NOMO-1 treated with dmso at 0.1 percent for 144 hours (cell line): ENCODE measurements around the gene TBC1D24.

Source experiments
- DNase-seq: peaks from one replicate; lab custom pipeline; 2025; ENCODE audit not compliant: unreplicated experiment; lab: John Stamatoyannopoulos, UW

The TBC1D24 gene

DNA sequence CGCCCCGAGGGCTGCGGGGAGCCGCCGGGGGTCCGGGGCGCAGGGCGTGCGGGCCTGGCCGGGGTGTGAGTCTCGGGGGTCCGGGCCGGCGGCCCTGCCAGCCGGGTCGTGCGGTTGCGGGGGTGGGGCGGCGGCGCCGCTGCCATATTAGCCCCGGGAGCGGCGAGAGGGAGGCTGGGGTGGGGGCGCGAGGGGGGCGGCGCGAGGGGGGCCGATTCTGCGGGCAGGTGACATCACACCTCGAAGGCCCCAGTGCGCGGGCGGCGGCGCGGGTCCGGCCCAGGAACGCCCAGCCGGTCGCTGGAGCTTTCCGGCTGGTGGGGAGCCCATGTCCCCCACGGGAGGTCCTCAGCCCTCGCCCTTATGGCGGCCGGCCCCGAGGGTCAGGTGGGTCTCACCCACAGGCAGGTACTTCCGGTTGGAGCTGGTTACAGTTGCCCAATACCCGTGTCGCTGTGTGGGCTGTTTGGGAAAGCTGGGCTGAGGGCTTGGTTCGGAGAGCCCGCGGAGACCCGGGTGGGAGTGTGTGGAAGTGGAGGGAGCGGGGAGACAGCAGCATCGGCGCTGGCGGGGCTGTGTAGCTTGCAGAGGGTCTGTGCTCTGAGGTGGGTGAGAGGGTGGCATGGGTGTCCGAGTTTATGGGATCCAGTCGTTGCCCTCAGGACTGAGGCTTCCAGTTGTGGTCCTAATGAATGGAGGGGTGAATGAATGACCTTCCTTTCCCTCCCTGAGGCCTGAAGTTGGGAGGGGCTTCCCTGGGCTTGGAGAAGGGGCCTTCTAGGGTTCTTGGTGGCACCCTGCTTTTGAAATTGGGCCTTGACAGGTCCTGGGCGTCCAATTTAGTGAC lies 39.6 kb downstream of the TBC1D24 start:
- no peak for DNase-seq

DNA sequence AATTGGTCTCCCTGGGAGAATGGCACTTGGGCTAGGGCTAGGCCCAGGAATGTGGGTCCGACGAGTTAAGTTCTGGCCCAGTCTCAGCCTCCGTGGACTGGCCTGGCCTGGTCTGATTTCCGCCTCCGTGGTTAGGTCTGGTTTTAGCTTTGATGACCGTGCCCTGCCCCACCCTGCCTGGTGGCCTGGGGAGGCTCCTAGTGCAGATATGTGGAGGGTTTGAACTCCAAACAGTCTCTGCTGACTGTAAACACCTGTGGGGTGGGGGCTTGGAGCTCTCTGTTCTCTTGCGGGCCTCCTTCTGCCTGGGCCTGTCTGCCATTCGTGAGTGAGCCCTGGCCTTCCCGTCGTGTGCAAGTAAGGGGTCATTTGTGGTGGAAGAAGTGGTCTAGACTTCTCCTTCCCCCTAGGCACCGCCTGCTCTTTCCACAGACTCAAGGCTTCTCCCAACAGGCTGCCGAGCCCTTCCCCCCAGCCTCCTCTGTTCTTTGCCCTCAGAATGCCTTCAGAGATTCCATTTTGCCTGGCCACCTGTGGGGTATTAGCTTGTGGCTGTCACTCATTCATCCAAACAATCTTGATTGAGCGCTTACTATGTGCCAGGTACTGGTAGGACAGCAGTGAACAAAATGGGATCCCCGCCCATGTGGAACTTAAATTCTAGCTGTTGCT lies 40.4 kb downstream of the TBC1D24 start:
- DNase-seq = peak; percentile 43

DNA sequence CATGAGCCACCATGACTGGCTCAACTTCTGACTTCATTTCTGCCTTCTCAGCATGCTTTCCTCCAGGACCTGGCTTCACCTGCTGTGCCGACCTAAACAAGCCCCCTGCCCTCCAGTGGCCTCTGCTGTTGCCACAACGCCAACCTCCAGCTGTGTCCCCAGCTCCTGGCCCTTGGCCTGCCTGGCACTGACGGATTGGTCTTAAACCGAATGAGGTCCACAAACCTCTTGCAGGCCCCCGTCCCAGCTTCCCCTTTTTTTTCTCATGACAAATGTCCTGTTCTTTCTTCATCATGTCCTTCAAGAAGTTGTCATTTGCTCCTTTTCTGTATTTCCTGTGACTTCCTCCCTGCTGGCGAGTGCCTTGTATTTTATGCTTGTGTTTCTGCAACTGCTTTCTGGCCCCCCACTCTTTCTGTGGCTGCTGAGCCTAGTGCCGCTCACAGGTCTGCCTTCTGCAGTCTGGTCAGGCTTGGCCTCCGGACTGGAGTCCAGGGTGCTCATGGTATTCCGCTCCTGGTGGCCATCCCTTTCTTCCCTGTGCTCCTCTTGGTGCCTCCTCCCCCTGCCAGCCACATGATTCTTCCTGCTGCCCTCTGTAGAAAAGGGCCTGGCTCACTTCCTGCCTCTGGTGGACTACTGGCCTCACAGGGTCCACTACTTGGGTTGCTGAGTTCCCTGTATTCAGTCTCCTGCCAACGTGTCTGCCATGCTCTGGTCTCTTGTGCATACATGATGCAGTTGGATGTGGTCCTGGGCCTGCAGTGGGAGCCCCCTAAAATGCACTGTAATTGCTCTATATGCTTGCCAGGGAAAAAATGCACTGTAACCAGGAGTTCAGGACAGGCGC lies 41.7 kb downstream of the TBC1D24 start:
- peak; percentile 95 for DNase-seq

DNA sequence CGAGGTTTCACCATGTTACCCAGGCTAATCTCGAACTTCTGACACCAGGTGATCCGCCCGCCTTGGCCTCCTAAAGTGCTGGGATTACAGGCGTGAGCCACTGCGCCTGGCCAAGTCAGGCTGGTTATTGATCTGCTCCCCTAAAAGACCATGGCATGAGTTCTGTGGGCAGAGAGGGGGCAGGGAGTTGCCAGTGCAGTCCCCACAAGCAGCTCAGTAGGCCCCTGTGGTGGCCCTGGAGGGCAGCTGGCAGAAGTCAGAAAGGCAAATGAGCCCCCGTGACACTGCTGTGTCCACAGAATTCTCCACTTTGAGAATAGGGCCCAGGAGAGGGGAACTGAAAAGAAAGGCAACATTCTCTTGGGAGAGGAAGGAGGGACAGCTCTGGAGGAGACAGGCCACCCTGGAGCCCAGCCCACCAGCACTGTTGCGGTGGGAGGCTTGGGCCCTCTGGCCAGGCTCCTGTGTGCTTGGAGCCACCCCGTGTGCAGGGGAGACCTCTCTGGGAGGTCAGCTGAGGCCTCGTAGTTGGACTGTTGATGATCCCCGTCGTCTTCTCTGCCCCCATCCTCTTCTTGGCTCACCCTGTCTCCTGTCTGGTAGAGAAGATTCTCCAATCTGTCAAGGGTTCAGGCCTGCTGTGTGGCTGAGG lies 43.2 kb downstream of the TBC1D24 start:
- no peak for DNase-seq

DNA sequence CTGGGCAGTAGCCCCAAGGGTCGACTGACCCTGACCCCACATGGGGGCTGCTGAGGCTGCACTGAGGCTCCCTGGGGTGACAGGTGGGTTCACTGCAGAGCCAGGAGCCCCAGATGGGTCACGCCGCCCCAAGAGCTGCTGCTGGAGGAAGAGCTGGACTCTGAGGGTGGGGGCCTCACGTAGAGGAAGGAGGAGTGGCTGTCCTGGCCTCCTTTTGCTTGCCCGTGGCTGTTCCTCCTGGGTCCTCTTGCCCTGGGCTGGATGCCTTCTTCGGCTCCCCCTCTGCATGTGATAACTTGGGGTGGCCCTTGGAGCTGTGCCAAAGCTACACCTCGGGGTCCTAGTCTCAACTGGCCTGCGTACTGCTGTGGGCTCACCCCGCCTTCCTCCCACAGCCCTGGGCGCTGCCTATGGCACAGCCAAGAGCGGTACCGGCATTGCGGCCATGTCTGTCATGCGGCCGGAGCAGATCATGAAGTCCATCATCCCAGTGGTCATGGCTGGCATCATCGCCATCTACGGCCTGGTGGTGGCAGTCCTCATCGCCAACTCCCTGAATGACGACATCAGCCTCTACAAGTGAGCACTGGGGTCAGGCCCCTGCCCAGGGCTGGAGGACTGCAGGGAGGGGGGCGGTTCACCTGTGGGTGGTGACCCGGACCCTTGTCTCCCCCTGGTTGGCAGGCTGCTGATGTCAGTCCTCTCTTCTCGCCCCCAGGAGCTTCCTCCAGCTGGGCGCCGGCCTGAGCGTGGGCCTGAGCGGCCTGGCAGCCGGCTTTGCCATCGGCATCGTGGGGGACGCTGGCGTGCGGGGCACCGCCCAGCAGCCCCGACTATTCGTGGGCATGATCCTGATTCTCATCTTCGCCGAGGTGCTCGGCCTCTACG lies 44.1 kb downstream of the TBC1D24 start:
- DNase-seq = no peak

DNA sequence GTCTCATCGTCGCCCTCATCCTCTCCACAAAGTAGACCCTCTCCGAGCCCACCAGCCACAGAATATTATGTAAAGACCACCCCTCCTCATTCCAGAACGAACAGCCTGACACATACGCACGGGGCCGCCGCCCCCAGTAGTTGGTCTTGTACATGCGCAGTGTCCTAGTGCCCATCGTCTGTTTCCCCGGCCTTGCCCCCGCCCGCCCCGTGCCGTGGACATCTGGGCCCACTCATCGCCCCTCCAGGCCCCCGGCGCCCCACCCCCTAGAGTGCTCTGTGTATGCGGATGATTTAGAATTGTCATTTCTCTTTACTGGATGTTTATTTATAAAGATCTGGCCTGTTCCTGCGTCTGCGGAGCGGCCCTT lies 44.8 kb downstream of the TBC1D24 start:
- DNase-seq = no peak

DNA sequence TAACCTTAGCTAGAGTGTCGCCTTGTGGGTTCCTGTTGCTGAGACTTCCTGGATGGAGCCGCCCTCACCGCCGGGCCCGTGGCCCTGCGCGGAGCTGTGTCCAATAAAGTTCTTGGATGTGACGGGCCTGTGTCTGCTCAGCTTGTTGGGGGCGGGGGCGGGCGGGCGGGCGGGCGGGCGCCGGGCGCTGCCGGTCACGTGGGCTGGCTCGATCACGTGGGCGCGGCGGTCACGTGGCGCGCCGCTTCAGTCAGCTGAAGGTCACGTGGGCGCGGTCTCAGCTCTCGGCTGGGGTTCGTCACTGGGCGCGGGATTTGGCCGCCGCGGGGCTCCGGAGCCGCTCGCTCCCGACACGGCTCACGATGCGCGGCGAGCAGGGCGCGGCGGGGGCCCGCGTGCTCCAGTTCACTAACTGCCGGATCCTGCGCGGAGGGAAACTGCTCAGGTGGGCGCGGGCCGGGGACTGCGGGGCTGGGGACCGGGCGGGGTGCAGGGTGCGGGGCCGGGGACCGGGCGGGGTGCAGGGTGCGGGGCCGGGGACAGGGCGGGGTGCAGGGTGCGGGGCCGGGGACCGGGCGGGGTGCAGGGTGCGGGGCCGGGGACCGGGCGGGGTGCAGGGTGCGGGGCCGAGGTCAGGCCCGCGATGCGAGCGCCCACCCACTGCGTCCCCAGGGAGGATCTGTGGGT lies 45.3 kb downstream of the TBC1D24 start, which contains the start of gene AMDHD2:
AMDHD2 (plus strand) TSS at position 275 of the 687 bp plus-strand sequence; CDS start at position 363, 88 bp downstream.
- peak; percentile 77 for DNase-seq

DNA sequence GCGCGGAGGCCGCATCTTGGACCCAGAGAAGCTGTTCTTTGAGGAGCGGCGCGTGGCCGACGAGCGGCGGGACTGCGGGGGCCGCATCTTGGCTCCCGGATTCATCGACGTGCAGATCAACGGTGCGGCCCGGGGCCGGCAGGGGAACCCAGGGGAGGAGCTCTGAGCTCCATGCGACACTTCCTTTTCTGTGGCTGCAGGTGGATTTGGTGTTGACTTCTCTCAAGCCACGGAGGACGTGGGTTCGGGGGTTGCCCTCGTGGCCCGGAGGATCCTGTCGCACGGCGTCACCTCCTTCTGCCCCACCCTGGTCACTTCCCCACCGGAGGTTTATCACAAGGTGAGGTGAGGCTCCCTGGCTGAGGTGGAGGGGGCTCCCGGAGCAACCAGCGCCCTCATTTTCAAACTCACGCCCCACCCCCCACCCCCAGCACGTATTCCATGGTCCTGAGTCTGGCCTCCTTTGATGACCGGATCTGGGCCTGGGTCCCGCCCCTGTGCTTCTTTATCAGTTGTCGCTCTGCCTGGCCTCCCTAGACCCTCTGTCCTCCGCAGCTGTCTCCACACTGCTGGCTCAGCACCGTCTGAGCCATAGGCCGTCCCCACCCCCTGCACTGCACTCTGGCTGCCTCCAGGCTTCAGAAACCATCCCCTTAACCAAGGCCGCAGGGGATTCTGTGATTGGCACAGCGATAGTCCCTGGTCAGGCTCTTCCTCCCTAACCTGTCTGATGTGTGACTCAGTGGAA lies 46.0 kb downstream of the TBC1D24 start:
- DNase-seq = no peak

DNA sequence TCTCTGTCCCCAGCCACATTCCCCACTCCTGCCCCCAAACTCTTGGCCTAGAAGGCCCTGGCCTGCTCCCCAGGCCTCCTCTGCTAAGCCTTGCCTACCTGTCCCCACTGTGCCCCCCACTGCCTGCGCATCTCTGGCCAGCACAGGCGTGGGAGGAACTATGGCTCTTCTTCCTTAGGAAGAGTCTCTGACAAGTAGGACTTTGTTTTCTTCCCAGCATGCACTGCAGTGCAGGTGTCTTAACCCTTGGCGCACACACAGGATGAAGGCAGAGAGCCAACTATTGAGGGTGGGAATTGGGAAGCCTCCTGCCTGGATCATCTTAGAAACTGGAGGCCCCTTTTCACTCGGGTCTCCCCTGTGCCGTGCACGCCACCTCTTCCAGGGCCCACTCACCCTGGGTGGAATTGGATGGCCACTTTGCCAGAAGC lies 48.9 kb downstream of the TBC1D24 start:
- DNase-seq = no peak

DNA sequence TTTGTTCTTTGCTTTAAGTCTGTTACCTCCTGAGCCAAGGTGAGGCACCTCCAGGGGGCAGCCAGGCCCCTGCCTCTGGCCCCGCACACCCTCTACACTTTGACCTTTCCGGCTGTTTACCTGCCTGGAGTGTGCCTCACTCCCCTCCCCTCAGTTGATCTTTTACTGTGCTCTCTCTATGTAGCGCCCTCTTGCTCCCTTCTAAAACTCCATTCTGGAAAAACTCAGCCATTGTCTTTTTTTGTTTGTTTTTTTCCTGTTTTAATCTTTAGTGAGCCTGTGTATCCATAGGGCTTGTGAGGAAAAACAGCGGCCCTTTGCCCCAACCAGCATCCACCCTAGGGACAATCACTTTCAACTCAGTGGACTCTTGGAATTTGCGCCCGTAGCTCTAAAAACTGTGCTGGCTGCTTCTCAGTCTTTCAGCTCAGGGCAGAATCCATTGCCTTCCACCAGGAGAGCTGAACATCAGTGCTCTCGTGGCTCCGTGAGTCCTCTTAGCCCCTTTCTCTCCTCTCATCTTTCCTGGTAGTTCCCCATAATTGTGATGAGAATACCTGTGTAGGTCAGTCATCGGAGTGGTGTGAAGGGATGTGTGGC lies 49.5 kb downstream of the TBC1D24 start:
- DNase-seq = no peak

DNA sequence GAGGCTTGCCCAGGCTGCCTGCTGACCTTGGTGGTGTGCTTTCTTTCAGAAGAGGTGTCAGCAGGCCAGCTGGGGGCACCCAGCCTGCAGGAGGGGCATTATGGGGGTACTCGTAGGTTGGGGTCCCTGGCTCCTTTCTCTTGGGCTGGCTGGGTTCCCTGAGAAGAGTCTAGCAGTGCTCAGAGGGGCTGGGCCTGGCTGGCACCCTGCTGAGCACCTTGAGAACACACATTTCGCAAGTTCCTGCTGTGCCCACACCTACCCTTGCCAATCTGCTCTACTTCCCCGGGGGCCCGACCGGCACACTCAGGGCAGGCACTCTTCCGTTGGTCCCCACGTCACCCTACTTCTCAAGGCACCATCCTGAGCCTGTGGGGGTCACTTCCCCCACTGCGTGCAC lies 51.2 kb downstream of the TBC1D24 start:
- DNase-seq = no peak

DNA sequence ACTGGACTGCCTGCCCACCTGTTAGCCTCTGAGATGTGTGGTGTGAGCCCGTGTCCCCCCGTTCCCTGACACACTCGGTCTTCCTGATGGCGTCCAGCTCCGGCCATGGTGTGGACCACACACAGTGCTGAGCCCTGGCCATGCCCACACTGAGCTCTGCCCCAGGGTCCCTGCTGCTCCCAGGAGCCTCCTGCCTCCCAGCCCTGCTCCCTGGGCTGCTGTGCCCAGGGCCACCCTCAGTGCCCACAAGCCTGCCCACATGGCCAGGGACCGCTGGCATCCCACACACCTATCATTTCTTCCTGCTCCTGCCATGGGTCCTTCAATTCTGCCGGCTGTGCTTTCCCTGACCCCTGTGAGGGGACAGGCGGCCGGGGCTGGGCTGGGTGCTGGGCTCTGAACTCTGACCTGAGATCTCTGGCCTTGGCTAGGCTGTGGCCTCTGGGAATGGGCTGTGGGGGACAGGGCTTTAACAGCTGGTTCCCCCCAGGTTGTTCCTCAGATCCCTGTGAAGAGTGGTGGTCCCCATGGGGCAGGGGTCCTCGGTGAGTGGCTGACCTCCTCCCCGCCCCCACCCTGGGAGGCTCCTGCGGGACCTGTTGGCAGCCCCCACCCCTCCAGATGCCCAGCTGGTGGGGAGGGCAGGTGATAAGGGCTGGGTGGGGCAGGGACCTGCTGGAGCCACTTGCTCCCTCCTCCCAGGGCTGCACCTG lies 52.3 kb downstream of the TBC1D24 start:
- no peak for DNase-seq

DNA sequence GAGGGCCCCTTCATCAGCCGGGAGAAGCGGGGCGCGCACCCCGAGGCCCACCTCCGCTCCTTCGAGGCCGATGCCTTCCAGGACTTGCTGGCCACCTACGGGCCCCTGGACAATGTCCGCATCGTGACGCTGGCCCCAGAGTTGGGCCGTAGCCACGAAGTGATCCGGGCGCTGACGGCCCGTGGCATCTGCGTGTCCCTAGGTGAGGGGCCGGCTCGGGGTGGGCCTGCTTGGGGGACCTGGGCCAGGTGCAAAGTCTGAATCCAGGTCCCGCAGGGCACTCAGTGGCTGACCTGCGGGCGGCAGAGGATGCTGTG lies 52.8 kb downstream of the TBC1D24 start:
- DNase-seq = no peak

DNA sequence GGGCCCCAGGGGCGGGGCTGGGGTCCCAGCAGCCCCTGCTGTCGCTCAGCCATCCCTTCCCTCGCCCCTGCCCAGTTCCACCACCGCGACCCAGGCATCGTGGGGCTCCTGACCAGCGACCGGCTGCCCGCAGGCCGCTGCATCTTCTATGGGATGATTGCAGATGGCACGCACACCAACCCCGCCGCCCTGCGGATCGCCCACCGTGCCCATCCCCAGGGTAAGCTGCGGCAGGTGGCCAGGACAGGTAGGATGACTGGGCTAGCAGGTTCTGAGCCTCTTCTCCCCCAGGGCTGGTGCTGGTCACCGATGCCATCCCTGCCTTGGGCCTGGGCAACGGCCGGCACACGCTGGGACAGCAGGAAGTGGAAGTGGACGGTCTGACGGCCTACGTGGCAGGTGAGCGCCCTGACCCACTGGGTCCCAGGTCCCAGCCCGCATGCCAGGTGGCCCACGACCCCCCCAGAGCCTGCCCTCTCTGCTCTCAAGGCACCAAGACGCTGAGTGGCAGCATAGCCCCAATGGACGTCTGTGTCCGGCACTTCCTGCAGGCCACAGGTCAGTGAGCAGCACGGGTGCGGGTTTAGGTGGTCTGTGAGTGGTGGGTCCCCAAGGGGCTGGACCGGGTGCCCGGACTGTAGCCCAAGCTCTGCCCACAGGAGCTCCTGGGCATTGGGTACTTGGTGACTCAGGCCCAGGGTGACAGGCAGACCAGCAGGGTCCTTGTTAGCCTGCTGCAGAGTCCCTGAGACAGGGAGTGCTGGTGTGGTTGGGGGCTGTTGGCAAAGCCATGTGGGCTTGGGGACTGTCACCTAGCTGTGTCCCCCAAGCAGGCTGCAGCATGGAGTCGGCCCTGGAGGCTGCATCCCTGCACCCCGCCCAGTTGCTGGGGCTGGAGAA lies 53.5 kb downstream of the TBC1D24 start:
- DNase-seq = no peak

DNA sequence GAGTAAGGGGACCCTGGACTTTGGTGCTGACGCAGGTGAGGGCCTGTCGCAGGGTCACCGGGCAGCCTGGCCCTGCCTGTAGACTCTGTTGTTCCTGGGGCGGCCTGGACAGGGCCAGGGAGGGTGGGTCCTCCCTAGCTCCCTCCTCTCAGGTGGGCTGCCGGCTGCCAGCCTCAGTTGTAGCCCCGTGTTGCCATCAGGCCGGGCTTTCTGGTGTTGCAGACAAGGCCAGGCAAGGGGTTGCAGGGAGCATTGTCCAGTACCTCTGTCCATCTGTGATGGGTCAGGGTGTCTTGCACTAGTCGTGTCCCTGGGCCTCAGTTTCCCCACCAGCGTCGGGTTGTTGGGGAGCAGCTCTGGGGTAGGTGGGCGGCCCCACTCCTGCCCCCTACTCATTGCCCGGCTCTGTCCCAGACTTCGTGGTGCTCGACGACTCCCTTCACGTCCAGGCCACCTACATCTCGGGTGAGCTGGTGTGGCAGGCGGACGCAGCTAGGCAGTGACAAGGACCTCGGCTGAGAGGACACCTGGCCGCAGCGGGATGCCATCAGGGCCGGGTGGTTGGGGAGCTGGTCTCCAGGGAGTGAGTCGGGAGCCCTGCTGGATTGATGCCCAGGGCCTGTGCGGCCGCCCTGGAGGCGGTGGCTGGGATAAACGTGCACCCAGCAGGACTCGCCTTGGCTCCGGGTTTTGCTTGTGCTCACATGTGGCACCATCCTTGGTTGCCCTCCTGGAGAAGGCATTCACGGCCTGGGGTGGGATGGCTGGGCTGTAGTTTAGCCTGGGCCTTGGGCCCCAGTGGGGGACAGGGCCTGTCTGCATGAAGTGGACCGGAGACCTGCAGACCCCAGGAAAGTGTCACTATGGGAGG lies 54.4 kb downstream of the TBC1D24 start:
- DNase-seq = no peak
